ENCODE measurements around the gene PTPN18. TPM values are rescaled to one million over a fixed set of nuclear protein-coding genes. Genes with fewer than 3 reads are reported as not detected.

PTPN18 gene
- total RNA-seq, 4 donors from 2014 or later = 43.1 to 104 (median 57.0) TPM

Small RNA genes within 50 kb of the gene (small RNA-seq; reads per million reads assigned to genes)
- gene AC132479.1 = not detected

Other genes with a start within 250 kb of the PTPN18 start
- under 1 TPM in 1 of 4 donors, not detected in 3; 0.09 TPM for gene POTEF, start 226.8 kb upstream of the PTPN18 start, total RNA-seq
- gene CCDC74B, start 210.9 kb upstream of the PTPN18 start, total RNA-seq = 10 to 100 TPM in 1 of 4 donors, 1 to 10 TPM in 3; 1.2 to 10.4 (median 1.6) TPM
- 10 to 100 TPM; 21.8 to 39.1 (median 29.4) TPM for gene SMPD4, start 174.5 kb upstream of the PTPN18 start, total RNA-seq
- gene MZT2B, start 173.8 kb upstream of the PTPN18 start, total RNA-seq = 10 to 100 TPM; 52.8 to 93.5 (median 72.4) TPM
- gene TUBA3E, start 157.6 kb upstream of the PTPN18 start, total RNA-seq = not detected
- 100 to 1,000 TPM; 102 to 221 (median 130) TPM for gene IMP4, start 13.2 kb upstream of the PTPN18 start, total RNA-seq
- gene POTEI, start 153.3 kb downstream of the PTPN18 start, total RNA-seq = under 1 TPM in 2 of 4 donors, not detected in 2; 0.13 to 0.46 TPM
- under 1 TPM in 2 of 4 donors, not detected in 2; 0.50 to 0.65 TPM for gene CFC1B, start 165.2 kb downstream of the PTPN18 start, total RNA-seq
- gene CFC1, start 243.5 kb downstream of the PTPN18 start, total RNA-seq = 1 to 10 TPM in 1 of 4 donors, under 1 TPM in 1, not detected in 2; 0.50 to 1.8 TPM

Data from omental fat pad (tissue), 4 donors.